ENCODE data around the gene NDUFC2.

DNA sequence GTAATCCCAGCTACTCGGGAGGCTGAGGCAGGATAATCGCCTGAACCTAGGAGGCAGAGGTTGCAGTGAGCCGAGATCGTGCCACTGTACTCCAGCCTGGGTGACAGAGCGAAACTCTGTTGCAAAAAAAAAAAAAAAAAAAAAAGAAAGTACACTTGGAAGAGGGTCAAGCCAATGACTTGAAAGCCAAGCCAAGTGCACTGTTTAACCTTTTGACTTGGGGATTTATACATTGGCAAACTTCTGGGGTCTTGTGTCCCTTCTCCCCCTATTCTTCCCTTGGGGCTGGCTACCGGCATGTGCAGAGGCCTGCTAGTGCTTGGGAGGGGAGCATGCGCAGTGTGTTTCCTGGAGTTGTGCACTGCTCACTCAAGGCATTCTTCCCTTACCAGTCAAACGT is 30.3 kb downstream of the NDUFC2 start:
- TF ChIP-seq, protein P1, sequence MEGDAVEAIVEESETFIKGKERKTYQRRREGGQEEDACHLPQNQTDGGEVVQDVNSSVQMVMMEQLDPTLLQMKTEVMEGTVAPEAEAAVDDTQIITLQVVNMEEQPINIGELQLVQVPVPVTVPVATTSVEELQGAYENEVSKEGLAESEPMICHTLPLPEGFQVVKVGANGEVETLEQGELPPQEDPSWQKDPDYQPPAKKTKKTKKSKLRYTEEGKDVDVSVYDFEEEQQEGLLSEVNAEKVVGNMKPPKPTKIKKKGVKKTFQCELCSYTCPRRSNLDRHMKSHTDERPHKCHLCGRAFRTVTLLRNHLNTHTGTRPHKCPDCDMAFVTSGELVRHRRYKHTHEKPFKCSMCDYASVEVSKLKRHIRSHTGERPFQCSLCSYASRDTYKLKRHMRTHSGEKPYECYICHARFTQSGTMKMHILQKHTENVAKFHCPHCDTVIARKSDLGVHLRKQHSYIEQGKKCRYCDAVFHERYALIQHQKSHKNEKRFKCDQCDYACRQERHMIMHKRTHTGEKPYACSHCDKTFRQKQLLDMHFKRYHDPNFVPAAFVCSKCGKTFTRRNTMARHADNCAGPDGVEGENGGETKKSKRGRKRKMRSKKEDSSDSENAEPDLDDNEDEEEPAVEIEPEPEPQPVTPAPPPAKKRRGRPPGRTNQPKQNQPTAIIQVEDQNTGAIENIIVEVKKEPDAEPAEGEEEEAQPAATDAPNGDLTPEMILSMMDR (IDR thresholded peaks at IDR 0.05; ENCODE audit: extremely low read depth in 1 of 2, insufficient read depth in 1 of 2, low read depth in 1 of 2, low read length in 2 of 2) = no peak
- TF ChIP-seq EZH2 (IDR thresholded peaks at IDR 0.05; ENCODE audit: borderline replicate concordance, low read depth, low read length, severe bottlenecking) (no peak), POLR2A (IDR thresholded peaks at IDR 0.05; ENCODE audit: low read depth, low read length) (no peak), POLR2AphosphoS5 (IDR thresholded peaks at IDR 0.05; ENCODE audit: insufficient read depth, low read depth, low read length) (no peak), MYC (IDR thresholded peaks at IDR 0.05; ENCODE audit: low read depth, low read length) (no peak), FOS (IDR thresholded peaks at IDR 0.05; ENCODE audit: borderline replicate concordance, insufficient read depth, low read length) (no peak)
- TF ChIP-seq, protein P2, sequence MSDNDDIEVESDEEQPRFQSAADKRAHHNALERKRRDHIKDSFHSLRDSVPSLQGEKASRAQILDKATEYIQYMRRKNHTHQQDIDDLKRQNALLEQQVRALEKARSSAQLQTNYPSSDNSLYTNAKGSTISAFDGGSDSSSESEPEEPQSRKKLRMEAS (IDR thresholded peaks at IDR 0.05; ENCODE audit: insufficient read depth, insufficient read length) = no peak

Measured in endothelial cell of umbilical vein (primary cell).